Vagina (tissue), 2 donors: ENCODE results near the gene CALML5.

ENCODE experiments used
- CTCF ChIP-seq, 3 experiments: fragments of 450-650 bp in 2 of 3; fragments of 200-600 bp in 1 of 3; sonication (generic) in 1 of 3; IDR thresholded peaks; one replicate each; pipeline ENCODE4 v1.5.1; 2017 to 2019; ENCODE audit warnings: antibody characterized with exemption in 3 of 3, mild to moderate bottlenecking in 2 of 3, moderate library complexity in 2 of 3
- POLR2AphosphoS5 ChIP-seq, 2 donors: sonication (generic); formaldehyde crosslinking; IDR thresholded peaks; one replicate each; pipeline ENCODE4 v1.9.0; 2017; ENCODE audit warnings: antibody characterized with exemption in 2 of 2, mild to moderate bottlenecking in 2 of 2, low read depth in 1 of 2; ENCODE audit not compliant: insufficient read depth in 1 of 2

- TF ChIP-seq POLR2AphosphoS5 (IDR thresholded peaks at IDR 0.05; ENCODE audit: insufficient read depth in 1 of 2, low read depth in 1 of 2) (no peak), CTCF (IDR thresholded peaks at IDR 0.05) (no peak)
Observed at GRCh38 chr10:5503477-5503835, 4.1 kb upstream of the CALML5 start.
